HepG2 (cell line): ENCODE data around the gene CFAP221. TPM values are rescaled to one million over a fixed set of nuclear protein-coding genes. Genes with fewer than 3 reads are reported as not detected.

Experiments
- ATAC-seq: fragments of 200-7000 bp; cut with Tn5 transposase; 3 replicates; pipeline ENCODE4 v1.9.1; 2020; ENCODE audit warnings: mild to moderate bottlenecking, moderate library complexity
- BruUV-seq: library from RNA; stranded (reverse); fragments of 400-500 nt; replicated peaks from 2 replicates; lab custom pipeline; 2021; lab: Mats Ljungman, UMichigan
- CTCF ChIA-PET: fragments of 300-600 bp; formaldehyde crosslinking; extraction: SDS; loops from one replicate; lab custom pipeline; 2021; ENCODE audit warnings: low total read pairs, inconsistent platforms, low intra/inter-chr PET ratio; lab: Yijun Ruan, JAX
- POLR2A ChIA-PET: fragments of 350-600 bp; sonication (Branson Sonifier 250); formaldehyde crosslinking; loops from one replicate; lab custom pipeline; 2020; ENCODE audit warnings: antibody characterized with exemption, inconsistent platforms; lab: Yijun Ruan, JAX
- DNase-seq: peaks from one replicate; pipeline ENCODE4 v3.0.0-alpha.2; 2015; ENCODE audit warnings: low spot score
- FAIRE-seq: peaks from 3 replicates; lab custom pipeline; 2011; peaks lifted over from hg19 to GRCh38; lab: Jason Lieb, UNC
- H2AFZ ChIP-seq: one replicate; pipeline ENCODE4 v1.6.1; 2011; ENCODE audit warnings: low read length, inconsistent platforms
- H3K27ac ChIP-seq: fragments of 300-600 bp; 3 replicates; pipeline ENCODE4 v1.8.0; 2011; ENCODE audit warnings: mixed run types, mild to moderate bottlenecking, mixed read lengths, low read length, inconsistent platforms; ENCODE audit not compliant: insufficient read depth; ENCODE audit errors: extremely low read length
- H3K27me3 ChIP-seq, 2 experiments: fragments of 200-600 bp in 1 of 2; 2 replicates in 1 of 2; 3 replicates in 1 of 2; pipeline versions ENCODE4 v1.6.0 to v1.8.0; 2011; ENCODE audit warnings: low read length in 2 of 2, mild to moderate bottlenecking in 2 of 2, moderate library complexity in 2 of 2, inconsistent platforms in 1 of 2; ENCODE audit not compliant: insufficient read depth in 2 of 2, control insufficient read depth in 1 of 2
- H3K36me3 ChIP-seq, 2 experiments: fragments of 200-600 bp in 1 of 2; replicated peaks in 1 of 2; 2 replicates in 1 of 2; 3 replicates in 1 of 2; pipeline versions ENCODE4 v1.5.1 to v1.8.0; 2011; ENCODE audit warnings: low read length in 2 of 2, inconsistent platforms in 1 of 2; ENCODE audit not compliant: insufficient read depth in 2 of 2, control insufficient read depth in 1 of 2
- H3K4me1 ChIP-seq: 2 replicates; pipeline ENCODE4 v1.5.1; 2012; ENCODE audit warnings: low read length, inconsistent platforms; ENCODE audit not compliant: insufficient read depth
- H3K4me2 ChIP-seq: 2 replicates; pipeline ENCODE4 v1.6.0; 2011; ENCODE audit warnings: low read depth, low read length, inconsistent platforms
- H3K4me3 ChIP-seq, 3 experiments: fragments of 200-600 bp in 1 of 3; sonication (generic), shearing (Covaris generic) in 1 of 3; replicated peaks in 1 of 3; 2 replicates each; pipeline ENCODE4 v1.5.1; 2011 to 2016; ENCODE audit warnings: low read length in 3 of 3, inconsistent platforms in 2 of 3, low read depth in 2 of 3, mild to moderate bottlenecking in 2 of 3, control low read depth in 1 of 3, mixed read lengths in 1 of 3; ENCODE audit not compliant: insufficient read depth in 1 of 3
- H3K79me2 ChIP-seq: one replicate; pipeline ENCODE4 v1.6.1; 2011; ENCODE audit warnings: low read length, inconsistent platforms; ENCODE audit not compliant: insufficient read depth
- H3K9ac ChIP-seq: 2 replicates; pipeline ENCODE4 v1.6.0; 2011; ENCODE audit warnings: mild to moderate bottlenecking, low read depth, low read length, inconsistent platforms; ENCODE audit not compliant: insufficient read depth
- H3K9me3 ChIP-seq: 2 replicates; pipeline ENCODE4 v1.5.1; 2012; ENCODE audit warnings: mild to moderate bottlenecking, low read length
- H4K20me1 ChIP-seq: 2 replicates; pipeline ENCODE4 v1.6.0; 2011; ENCODE audit warnings: inconsistent platforms, mild to moderate bottlenecking, low read length, moderate library complexity; ENCODE audit not compliant: insufficient read depth
- ADNP ChIP-seq: sonication (generic); formaldehyde crosslinking; IDR thresholded peaks from 2 replicates; pipeline ENCODE4 v1.4.0; 2020; ENCODE audit warnings: missing genetic modification reagents
- ASH2L ChIP-seq: fragments of 300-600, 200-600 bp; sonication (generic); IDR thresholded peaks from 2 replicates; pipeline ENCODE4 v1.7.0; 2017; ENCODE audit warnings: low read depth, mild to moderate bottlenecking, moderate library complexity, mixed read lengths, low read length; ENCODE audit not compliant: insufficient read length
- JUN ChIP-seq: sonication (generic); formaldehyde crosslinking; IDR thresholded peaks from 2 replicates; pipeline ENCODE4 v1.4.0; 2020; ENCODE audit warnings: mild to moderate bottlenecking, missing genetic modification reagents
- SNAPC2 ChIP-seq: sonication (generic); formaldehyde crosslinking; IDR thresholded peaks from 2 replicates; pipeline ENCODE4 v1.8.1; 2022; ENCODE audit warnings: mild to moderate bottlenecking, missing genetic modification reagents
- XBP1 ChIP-seq: sonication (generic); formaldehyde crosslinking; IDR thresholded peaks from 2 replicates; pipeline ENCODE4 v1.5.0; 2020; ENCODE audit warnings: missing genetic modification reagents
- YEATS4 ChIP-seq: sonication (generic); formaldehyde crosslinking; IDR thresholded peaks from 2 replicates; pipeline ENCODE4 v1.4.0; 2020; ENCODE audit warnings: missing genetic modification reagents, borderline replicate concordance
- YY1 ChIP-seq: IDR thresholded peaks from 2 replicates; pipeline ENCODE4 v1.6.1; 2011; ENCODE audit warnings: low read length, low read depth, moderate library complexity, mild to moderate bottlenecking; ENCODE audit not compliant: insufficient read depth, insufficient replicate concordance
- ZNF253 ChIP-seq: sonication (generic); formaldehyde crosslinking; IDR thresholded peaks from 2 replicates; pipeline ENCODE4 v1.8.0; 2022; ENCODE audit warnings: mild to moderate bottlenecking, missing genetic modification reagents, borderline replicate concordance
- ZNF432 ChIP-seq: sonication (generic); formaldehyde crosslinking; IDR thresholded peaks from 2 replicates; pipeline ENCODE4 v1.5.0; 2020; ENCODE audit warnings: missing genetic modification reagents, mild to moderate bottlenecking, borderline replicate concordance
- ZNF768 ChIP-seq: sonication (generic); formaldehyde crosslinking; IDR thresholded peaks from 2 replicates; pipeline ENCODE4 v1.4.0; 2020; ENCODE audit warnings: missing genetic modification reagents
- ZNF879 ChIP-seq: sonication (generic); formaldehyde crosslinking; IDR thresholded peaks from 2 replicates; pipeline ENCODE4 v1.8.1; 2023; ENCODE audit warnings: missing genetic modification reagents
- ZNF891 ChIP-seq: sonication (generic); formaldehyde crosslinking; IDR thresholded peaks from 2 replicates; pipeline ENCODE4 v1.5.0; 2020; ENCODE audit warnings: mild to moderate bottlenecking, missing genetic modification reagents
- WGBS: methylation state at CpG from one replicate; pipeline ENCODE4 v1.1.6; 2017; ENCODE audit warnings: low lambda C conversion rate; 5-methylcytosine and 5-hydroxymethylcytosine counted together
- in situ Hi-C: cut with HindIII; loops from 2 replicates; pipeline ENCODE4 v1.10.0; 2017; ENCODE audit warnings: low pct_unique_long_range_greater_than_20kb; ENCODE audit not compliant: extremely low pct_ligation_motif_present
- intact Hi-C: fragments of 100-400 bp; cut with micrococcal nuclease; formaldehyde crosslinking; loops from one replicate; pipeline ENCODE4 v1.10.0; 2022; ENCODE audit not compliant: unreplicated experiment
- polyA plus RNA-seq, 8 experiments: library from polyadenylated mRNA; depleted of rRNA in 3 of 8; stranded (reverse) in 7 of 8; unstranded in 1 of 8; fragments of >200 nt; fragmentation: Illumina TruSeq in 4 of 8; extraction: Trizol in 4 of 8; gene quantifications; 2 replicates each; pipeline versions ENCODE4 v1.2.1 to v1.2.3, GENCODE V29; 2011 to 2016; ENCODE audit warnings: low read depth in 4 of 8, missing spikeins in 1 of 8, mixed read lengths in 1 of 8; ENCODE audit not compliant: insufficient read depth in 1 of 8
- total RNA-seq, 5 experiments: library from RNA; depleted of rRNA; stranded (reverse); fragments of >200 nt; fragmentation: Illumina TruSeq; extraction: Trizol; gene quantifications; 2 replicates each; pipeline ENCODE4 v1.2.3, GENCODE V29; 2016; ENCODE audit warnings: low read depth in 1 of 5
- TF ChIP-seq, protein P1 (sequence below): IDR thresholded peaks from 2 replicates; pipeline ENCODE4 v1.6.1; 2016; ENCODE audit warnings: control low read depth
- TF ChIP-seq, protein P2 (sequence below), 2 experiments: sonication (generic) in 1 of 2; formaldehyde crosslinking in 1 of 2; IDR thresholded peaks; 2 replicates each; pipeline versions ENCODE4 v1.4.0 to v1.6.1; 2016 to 2020; ENCODE audit warnings: borderline replicate concordance in 1 of 2, low read depth in 1 of 2, mild to moderate bottlenecking in 1 of 2, missing genetic modification reagents in 1 of 2
- TF ChIP-seq, protein P3 (sequence below): sonication (generic); formaldehyde crosslinking; IDR thresholded peaks from 2 replicates; pipeline ENCODE4 v1.4.0; 2020; ENCODE audit warnings: missing genetic modification reagents

The CFAP221 gene
- total and polyA plus RNA-seq, 2 of the 13 experiments (the other 11 are each of a cell fraction or from before 2014, with no cell fraction given) = not detected

DNA sequence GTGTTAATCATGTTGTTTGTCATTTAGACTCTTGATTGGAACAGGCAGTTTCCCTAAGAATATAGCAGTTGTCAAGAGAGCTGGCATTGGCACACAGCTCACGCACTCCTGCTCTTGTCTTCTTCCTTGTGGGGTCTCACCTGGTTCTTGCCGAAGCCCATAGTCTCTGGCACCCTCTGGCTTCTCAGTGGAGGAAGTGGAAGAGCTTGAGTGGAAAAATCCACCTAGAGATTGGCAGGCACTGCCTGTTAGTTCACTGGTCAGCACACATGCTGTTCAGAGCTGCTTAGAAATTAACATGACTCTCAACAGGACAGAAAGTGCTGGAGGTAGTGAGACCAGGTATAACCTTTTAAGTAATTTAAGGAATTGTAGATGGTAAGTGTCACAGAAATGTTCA lies 48.3 kb upstream of the CFAP221 start (continued):
- no peak for TF ChIP-seq ZNF891
- TF ChIP-seq, protein P1, sequence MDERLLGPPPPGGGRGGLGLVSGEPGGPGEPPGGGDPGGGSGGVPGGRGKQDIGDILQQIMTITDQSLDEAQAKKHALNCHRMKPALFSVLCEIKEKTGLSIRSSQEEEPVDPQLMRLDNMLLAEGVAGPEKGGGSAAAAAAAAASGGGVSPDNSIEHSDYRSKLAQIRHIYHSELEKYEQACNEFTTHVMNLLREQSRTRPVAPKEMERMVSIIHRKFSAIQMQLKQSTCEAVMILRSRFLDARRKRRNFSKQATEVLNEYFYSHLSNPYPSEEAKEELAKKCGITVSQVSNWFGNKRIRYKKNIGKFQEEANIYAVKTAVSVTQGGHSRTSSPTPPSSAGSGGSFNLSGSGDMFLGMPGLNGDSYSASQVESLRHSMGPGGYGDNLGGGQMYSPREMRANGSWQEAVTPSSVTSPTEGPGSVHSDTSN (CRISPR knock-in tag) = no peak

DNA sequence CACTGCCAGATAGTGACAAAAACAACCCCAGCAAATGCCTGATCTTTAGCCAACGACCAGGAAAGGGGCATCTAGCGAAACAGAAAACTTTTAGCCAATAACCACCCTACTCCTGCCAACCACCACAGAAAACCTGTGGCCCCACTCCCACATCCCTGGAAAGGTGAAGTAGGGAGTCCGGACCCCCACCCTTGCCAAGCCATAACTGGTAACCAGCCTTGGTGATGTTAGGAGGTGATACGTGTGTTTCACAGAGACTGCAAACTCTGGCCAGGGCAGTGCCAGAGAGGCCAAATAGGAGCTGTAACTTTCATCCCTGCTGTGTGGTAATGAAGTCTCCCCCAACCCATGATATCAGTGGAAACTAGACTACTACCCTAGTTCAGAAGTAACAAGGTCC lies 47.6 kb upstream of the CFAP221 start:
- FAIRE-seq (no peak), DNase-seq (no peak), ATAC-seq (no peak)
- in situ Hi-C loops (no loop called here), intact Hi-C loops (no loop called here)
- 37% methylated on average over 4 of the region's 4 CpGs for WGBS
- H3K4me1 ChIP-seq = peaks cover 10% of the 10 kb centered on the region
- H3K27me3 ChIP-seq = no peaks in the 10 kb centered on the region; a peak in 1 of 5 replicates
- ChIA-PET CTCF (no interaction called here), POLR2A (no interaction called here)
- peaks cover 22% of the 10 kb centered on the region for H3K9me3 ChIP-seq
- no peak overlapping the region for H3K4me3 ChIP-seq
- H2AFZ ChIP-seq = no peak overlapping the region
- H3K79me2 ChIP-seq = no peaks in the 10 kb centered on the region
- no peaks in the 10 kb centered on the region for H4K20me1 ChIP-seq
- no peak overlapping the region for H3K27ac ChIP-seq
- no peak overlapping the region for H3K4me2 ChIP-seq
- H3K36me3 ChIP-seq = no peaks in the 10 kb centered on the region
- BruUV-seq = no TSS peak
- no peak overlapping the region for H3K9ac ChIP-seq
- TF ChIP-seq ZNF253 (no peak), ZNF768 (CRISPR knock-in tag) (no peak), ZNF432 (CRISPR knock-in tag) (no peak), ZNF879 (CRISPR knock-in tag) (no peak), SNAPC2 (CRISPR knock-in tag) (no peak), XBP1 (CRISPR knock-in tag) (no peak), YY1 (no peak), YEATS4 (CRISPR knock-in tag) (no peak), JUN (CRISPR knock-in tag) (no peak), ADNP (CRISPR knock-in tag) (no peak), ASH2L (no peak)
- TF ChIP-seq, protein P2, sequence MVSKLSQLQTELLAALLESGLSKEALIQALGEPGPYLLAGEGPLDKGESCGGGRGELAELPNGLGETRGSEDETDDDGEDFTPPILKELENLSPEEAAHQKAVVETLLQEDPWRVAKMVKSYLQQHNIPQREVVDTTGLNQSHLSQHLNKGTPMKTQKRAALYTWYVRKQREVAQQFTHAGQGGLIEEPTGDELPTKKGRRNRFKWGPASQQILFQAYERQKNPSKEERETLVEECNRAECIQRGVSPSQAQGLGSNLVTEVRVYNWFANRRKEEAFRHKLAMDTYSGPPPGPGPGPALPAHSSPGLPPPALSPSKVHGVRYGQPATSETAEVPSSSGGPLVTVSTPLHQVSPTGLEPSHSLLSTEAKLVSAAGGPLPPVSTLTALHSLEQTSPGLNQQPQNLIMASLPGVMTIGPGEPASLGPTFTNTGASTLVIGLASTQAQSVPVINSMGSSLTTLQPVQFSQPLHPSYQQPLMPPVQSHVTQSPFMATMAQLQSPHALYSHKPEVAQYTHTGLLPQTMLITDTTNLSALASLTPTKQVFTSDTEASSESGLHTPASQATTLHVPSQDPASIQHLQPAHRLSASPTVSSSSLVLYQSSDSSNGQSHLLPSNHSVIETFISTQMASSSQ (IDR thresholded peaks at IDR 0.05; ENCODE audit: low read depth) = no peak
- TF ChIP-seq, protein P2 (CRISPR knock-in tag; IDR thresholded peaks at IDR 0.05; ENCODE audit: borderline replicate concordance) = no peak
- TF ChIP-seq, protein P3, sequence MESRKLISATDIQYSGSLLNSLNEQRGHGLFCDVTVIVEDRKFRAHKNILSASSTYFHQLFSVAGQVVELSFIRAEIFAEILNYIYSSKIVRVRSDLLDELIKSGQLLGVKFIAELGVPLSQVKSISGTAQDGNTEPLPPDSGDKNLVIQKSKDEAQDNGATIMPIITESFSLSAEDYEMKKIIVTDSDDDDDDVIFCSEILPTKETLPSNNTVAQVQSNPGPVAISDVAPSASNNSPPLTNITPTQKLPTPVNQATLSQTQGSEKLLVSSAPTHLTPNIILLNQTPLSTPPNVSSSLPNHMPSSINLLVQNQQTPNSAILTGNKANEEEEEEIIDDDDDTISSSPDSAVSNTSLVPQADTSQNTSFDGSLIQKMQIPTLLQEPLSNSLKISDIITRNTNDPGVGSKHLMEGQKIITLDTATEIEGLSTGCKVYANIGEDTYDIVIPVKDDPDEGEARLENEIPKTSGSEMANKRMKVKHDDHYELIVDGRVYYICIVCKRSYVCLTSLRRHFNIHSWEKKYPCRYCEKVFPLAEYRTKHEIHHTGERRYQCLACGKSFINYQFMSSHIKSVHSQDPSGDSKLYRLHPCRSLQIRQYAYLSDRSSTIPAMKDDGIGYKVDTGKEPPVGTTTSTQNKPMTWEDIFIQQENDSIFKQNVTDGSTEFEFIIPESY (CRISPR knock-in tag) = no peak
